Spleen (tissue), 11 donors: ENCODE results near the gene FOXF2. TPM values are rescaled to one million over a fixed set of nuclear protein-coding genes. Genes with fewer than 3 reads are reported as not detected.

Experiments used
- DNase-seq: peaks from one replicate; pipeline ENCODE4 v3.0.0-alpha.2; 2020
- H3K27ac ChIP-seq, 8 donors: fragments of 200-600 bp; sonication (generic) in 7 of 8; 1 replicate in 4 of 8; 2 replicates in 4 of 8; pipeline versions ENCODE4 v1.5.0 to v1.8.0; 2016 to 2021; ENCODE audit warnings: inconsistent platforms in 4 of 8, mild to moderate bottlenecking in 4 of 8, moderate library complexity in 1 of 8
- H3K27me3 ChIP-seq, 7 donors: fragments of 200-600 bp; sonication (generic) in 6 of 7; replicated peaks in 1 of 7; 1 replicate in 4 of 7; 2 replicates in 3 of 7; pipeline versions ENCODE4 v1.5.0 to v1.8.0; 2016 to 2021; ENCODE audit warnings: inconsistent platforms in 3 of 7, mild to moderate bottlenecking in 1 of 7
- H3K36me3 ChIP-seq, 6 donors: fragments of 200-600 bp; sonication (generic) in 5 of 6; 1 replicate in 4 of 6; 2 replicates in 2 of 6; pipeline versions ENCODE4 v1.5.0 to v1.8.0; 2016 to 2021; ENCODE audit warnings: inconsistent platforms in 2 of 6
- H3K4me1 ChIP-seq, 6 donors: fragments of 200-600 bp; sonication (generic) in 5 of 6; 1 replicate in 3 of 6; 2 replicates in 3 of 6; pipeline versions ENCODE4 v1.5.0 to v1.8.0; 2016 to 2021; ENCODE audit warnings: inconsistent platforms in 3 of 6
- H3K4me3 ChIP-seq, 8 donors: fragments of 200-600 bp; sonication (generic) in 7 of 8; 1 replicate in 4 of 8; 2 replicates in 4 of 8; pipeline versions ENCODE4 v1.5.0 to v1.8.0; 2016 to 2021; ENCODE audit warnings: inconsistent platforms in 4 of 8, mild to moderate bottlenecking in 4 of 8, moderate library complexity in 2 of 8
- H3K9me3 ChIP-seq, 8 donors: fragments of 200-600 bp; sonication (generic) in 7 of 8; 1 replicate in 4 of 8; 2 replicates in 4 of 8; pipeline versions ENCODE4 v1.5.0 to v1.8.0; 2016 to 2021; ENCODE audit warnings: inconsistent platforms in 4 of 8
- CTCF ChIP-seq, 11 experiments: fragments of 200-600 bp in 7 of 11; fragments of 450-650 bp in 4 of 11; sonication (generic) in 4 of 11; IDR thresholded peaks in 8 of 11; conservative IDR thresholded peaks in 3 of 11; 1 replicate in 7 of 11; 2 replicates in 4 of 11; pipeline versions ENCODE4 v1.4.0 to v1.8.0; 2016 to 2021; ENCODE audit warnings: antibody characterized with exemption in 11 of 11, inconsistent platforms in 4 of 11, mild to moderate bottlenecking in 1 of 11
- POLR2A ChIP-seq, 3 donors: fragments of 450-650 bp; IDR thresholded peaks; one replicate each; pipeline ENCODE4 v1.5.1; 2017; ENCODE audit warnings: antibody characterized with exemption in 3 of 3, mild to moderate bottlenecking in 1 of 3
- POLR2AphosphoS5 ChIP-seq, 3 donors: sonication (generic); formaldehyde crosslinking; IDR thresholded peaks; one replicate each; pipeline ENCODE4 v1.5.1; 2017; ENCODE audit warnings: antibody characterized with exemption in 3 of 3
- WGBS, 5 donors: extraction: QIAGEN DNeasy Blood & Tissue Kit in 3 of 5; methylation state at CpG; one replicate each; pipeline versions ENCODE4 v1.1.5 to v1.1.7; 2013 to 2018; 5-methylcytosine and 5-hydroxymethylcytosine counted together
- intact Hi-C: fragments of 100-400 bp; cut with DNase I; formaldehyde crosslinking; loops from one replicate; pipeline ENCODE4 v1.15.0; 2023; ENCODE audit warnings: low total_unique reads
- polyA plus RNA-seq, 3 donors: library from polyadenylated mRNA; stranded (reverse); fragments of 200-250 nt; gene quantifications; one replicate each; pipeline ENCODE4 v1.2.1, GENCODE V29; 2013
- total RNA-seq, 7 donors: library from RNA; depleted of rRNA in 3 of 7; stranded (reverse); fragments of >200 nt in 3 of 7; fragmentation: NEBNext Ultra II Directional in 4 of 7; extraction: Animal tissue kit (Norgen Biotek cat#: 25700) in 4 of 7; gene quantifications; one replicate each; pipeline versions ENCODE4 v1.1.0 to v1.2.1, GENCODE V29; 2016 to 2021
- donor health status: healthy with polysubstance abuse.
- donor health status: DM: no; HTN: no; CAD: no; lungs with moderate emphysema.
- donor health status: DM: no; HTN: no; CAD: no.
- donor health status: Bipolar disorder and iron deficiency.
- donor health status: healthy.
- donor health status: DM: no; HTN: no; CAD: no.
- donor health status: DM: yes; HTN: yes; CAD: no.

Gene FOXF2
- total and polyA plus RNA-seq, 10 donors = not detected

- H3K9me3 ChIP-seq = no peaks in the 10 kb centered on the region
- TF ChIP-seq CTCF (IDR thresholded peaks at IDR 0.05 in 8 of 11, conservative IDR thresholded peaks at IDR 0.05 in 3 of 11) (no peak), POLR2AphosphoS5 (IDR thresholded peaks at IDR 0.05) (no peak), POLR2A (IDR thresholded peaks at IDR 0.05) (no peak)
- H3K4me1 ChIP-seq = peaks cover 7 to 44% (median 33%) of the 10 kb centered on the region in 6 donors
- H3K4me3 ChIP-seq = peak overlapping the region in 1 of 8 donors; percentile 32
- no peaks in the 10 kb centered on the region for H3K36me3 ChIP-seq
- H3K27ac ChIP-seq = no peak overlapping the region
- H3K27me3 ChIP-seq = peaks cover 0 to 100% (median 83%) of the 10 kb centered on the region in 7 donors
- DNase-seq = no peak
- intact Hi-C loops = loop anchor here (5.0 kb wide), 2 partner anchors 592 to 802 kb away; no protein-coding TSS in a partner anchor
- 31 to 40% (median 35%) methylated on average over 21 of the region's 21 CpGs for WGBS, 5 donors
These were observed 5.4 kb downstream of the FOXF2 start for GRCh38 chr6:1394514-1395463.

- TF ChIP-seq POLR2A (IDR thresholded peaks at IDR 0.05) (no peak), CTCF (IDR thresholded peaks at IDR 0.05 in 8 of 11, conservative IDR thresholded peaks at IDR 0.05 in 3 of 11) (no peak), POLR2AphosphoS5 (IDR thresholded peaks at IDR 0.05) (no peak)
These were observed 6.1 kb downstream of the FOXF2 start for GRCh38 chr6:1395506-1395905.

GRCh38 chr6:1395941-1396908 lies 6.8 kb downstream of the FOXF2 start:
- Histone ChIP-seq H3K4me1 (peaks cover 3 to 30% (median 21%) of the 10 kb centered on the region in 6 donors), H3K4me3 (no peak overlapping the region), H3K27me3 (peaks cover 0 to 100% (median 75%) of the 10 kb centered on the region in 7 donors), H3K9me3 (no peaks in the 10 kb centered on the region), H3K36me3 (no peaks in the 10 kb centered on the region), H3K27ac (no peak overlapping the region)
- WGBS, 5 donors = 40 to 43% (median 40%) methylated on average over 15 of the region's 15 CpGs
- intact Hi-C loops = loop anchor here (5.0 kb wide), 2 partner anchors 594 to 804 kb away; no protein-coding TSS in a partner anchor
- DNase-seq = no peak
- TF ChIP-seq POLR2AphosphoS5 (IDR thresholded peaks at IDR 0.05) (no peak), CTCF (IDR thresholded peaks at IDR 0.05 in 8 of 11, conservative IDR thresholded peaks at IDR 0.05 in 3 of 11) (no peak), POLR2A (IDR thresholded peaks at IDR 0.05) (no peak)

More at GRCh38 chr6:1395506-1395905, 6.1 kb downstream of the FOXF2 start:
- Histone ChIP-seq H3K36me3 (no peaks in the 10 kb centered on the region), H3K4me1 (peaks cover 3 to 37% (median 27%) of the 10 kb centered on the region in 6 donors), H3K27ac (no peak overlapping the region), H3K4me3 (no peak overlapping the region), H3K27me3 (peaks cover 0 to 100% (median 77%) of the 10 kb centered on the region in 7 donors), H3K9me3 (no peaks in the 10 kb centered on the region)
- DNase-seq = no peak
- WGBS, 5 donors = 28 to 34% (median 31%) methylated on average over 4 of the region's 4 CpGs
- intact Hi-C loops = loop anchor here (5.0 kb wide), 2 partner anchors 593 to 803 kb away; no protein-coding TSS in a partner anchor
